Vagina (tissue), 2 donors: ENCODE data around the gene PAQR7. TPM values are rescaled to one million over a fixed set of nuclear protein-coding genes. Genes with fewer than 3 reads are reported as not detected.

Experiments used
- DNase-seq, 2 donors: peaks; one replicate each; pipeline ENCODE4 v3.0.0-alpha.2; 2017; ENCODE audit errors: extremely low spot score in 2 of 2
- H3K27ac ChIP-seq: fragments of 200-600 bp; sonication (generic); one replicate; pipeline ENCODE4 v1.5.1; 2019
- H3K27me3 ChIP-seq: fragments of 200-600 bp; sonication (generic); one replicate; pipeline ENCODE4 v1.5.1; 2019
- H3K36me3 ChIP-seq, 2 donors: fragments of 200-600 bp; sonication (generic); one replicate each; pipeline ENCODE4 v1.5.1; 2017 to 2019
- H3K4me1 ChIP-seq: fragments of 200-600 bp; sonication (generic); one replicate; pipeline ENCODE4 v1.5.1; 2019
- H3K4me3 ChIP-seq, 2 donors: fragments of 200-600 bp; sonication (generic); 1 replicate in 1 of 2; 2 replicates in 1 of 2; pipeline ENCODE4 v1.5.1; 2016 to 2019
- H3K9me3 ChIP-seq: fragments of 200-600 bp; sonication (generic); one replicate; pipeline ENCODE4 v1.5.1; 2019
- POLR2A ChIP-seq, 2 donors: fragments of 450-650 bp; IDR thresholded peaks; one replicate each; pipeline ENCODE4 v1.6.1; 2017; ENCODE audit warnings: antibody characterized with exemption in 2 of 2, mild to moderate bottlenecking in 2 of 2, moderate library complexity in 2 of 2
- POLR2AphosphoS5 ChIP-seq, 2 donors: sonication (generic); formaldehyde crosslinking; IDR thresholded peaks; one replicate each; pipeline ENCODE4 v1.9.0; 2017; ENCODE audit warnings: antibody characterized with exemption in 2 of 2, mild to moderate bottlenecking in 2 of 2, low read depth in 1 of 2; ENCODE audit not compliant: insufficient read depth in 1 of 2
- intact Hi-C: fragments of 100-400 bp; cut with DNase I; formaldehyde crosslinking; loops from one replicate; pipeline ENCODE4 v1.15.1; 2023
- total RNA-seq: library from RNA; depleted of rRNA; stranded (reverse); fragments of >200 nt; gene quantifications from one replicate; pipeline ENCODE4 v1.2.3, GENCODE V29; 2016
- TF ChIP-seq, protein P1 (sequence below), 3 experiments: fragments of 450-650 bp in 2 of 3; fragments of 200-600 bp in 1 of 3; sonication (generic) in 1 of 3; IDR thresholded peaks; one replicate each; pipeline ENCODE4 v1.5.1; 2017 to 2019; ENCODE audit warnings: antibody characterized with exemption in 3 of 3, mild to moderate bottlenecking in 2 of 3, moderate library complexity in 2 of 3

Gene PAQR7, protein sequence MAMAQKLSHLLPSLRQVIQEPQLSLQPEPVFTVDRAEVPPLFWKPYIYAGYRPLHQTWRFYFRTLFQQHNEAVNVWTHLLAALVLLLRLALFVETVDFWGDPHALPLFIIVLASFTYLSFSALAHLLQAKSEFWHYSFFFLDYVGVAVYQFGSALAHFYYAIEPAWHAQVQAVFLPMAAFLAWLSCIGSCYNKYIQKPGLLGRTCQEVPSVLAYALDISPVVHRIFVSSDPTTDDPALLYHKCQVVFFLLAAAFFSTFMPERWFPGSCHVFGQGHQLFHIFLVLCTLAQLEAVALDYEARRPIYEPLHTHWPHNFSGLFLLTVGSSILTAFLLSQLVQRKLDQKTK
- total RNA-seq: 7.1 TPM

DNA sequence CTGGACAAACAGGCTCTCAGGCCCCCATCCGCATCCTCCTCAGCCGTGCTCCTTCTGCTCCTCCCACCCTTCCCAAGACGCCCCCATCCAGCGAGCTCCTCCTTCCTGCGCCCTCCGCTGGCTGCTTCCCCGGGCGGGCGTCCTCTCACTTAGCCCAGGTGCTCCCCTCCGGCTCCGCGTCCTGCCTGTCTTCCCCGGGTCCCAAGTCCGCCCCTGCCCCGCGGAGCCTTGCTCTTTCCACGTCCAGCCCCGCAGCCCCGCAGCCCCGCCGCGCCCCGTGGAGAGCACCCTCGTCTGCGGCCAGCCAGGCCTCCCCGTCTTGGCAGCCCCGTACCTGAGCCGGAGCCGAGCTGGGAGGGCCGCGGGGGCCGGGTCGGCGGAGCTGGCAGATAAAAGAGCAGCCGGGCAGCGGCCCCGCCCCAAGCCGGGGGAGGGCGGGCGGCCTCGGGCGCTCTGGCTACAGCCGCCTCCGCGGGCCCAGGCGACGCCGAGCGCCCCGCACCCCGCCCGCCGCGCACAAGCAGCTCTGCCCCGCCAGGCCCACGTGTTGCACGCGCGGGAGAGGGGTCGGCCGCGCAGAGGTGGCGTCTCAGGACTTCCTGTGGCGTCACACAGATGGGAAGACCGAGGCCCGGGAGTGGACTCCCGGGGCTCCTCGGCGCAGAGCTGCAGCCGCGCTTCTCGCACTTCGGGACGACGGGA, at the start of gene PAQR7:
Gene PAQR7 (minus strand): TSS at position 555 of the 702 bp plus-strand sequence. CDS start 11,869 bp downstream, outside the sequence.
- peak within 1 kb of the TSS; percentile 85 for H3K27ac ChIP-seq
- H3K4me3 ChIP-seq: peak within 1 kb of the TSS; percentile 69 to 71
- TF ChIP-seq, protein P1, sequence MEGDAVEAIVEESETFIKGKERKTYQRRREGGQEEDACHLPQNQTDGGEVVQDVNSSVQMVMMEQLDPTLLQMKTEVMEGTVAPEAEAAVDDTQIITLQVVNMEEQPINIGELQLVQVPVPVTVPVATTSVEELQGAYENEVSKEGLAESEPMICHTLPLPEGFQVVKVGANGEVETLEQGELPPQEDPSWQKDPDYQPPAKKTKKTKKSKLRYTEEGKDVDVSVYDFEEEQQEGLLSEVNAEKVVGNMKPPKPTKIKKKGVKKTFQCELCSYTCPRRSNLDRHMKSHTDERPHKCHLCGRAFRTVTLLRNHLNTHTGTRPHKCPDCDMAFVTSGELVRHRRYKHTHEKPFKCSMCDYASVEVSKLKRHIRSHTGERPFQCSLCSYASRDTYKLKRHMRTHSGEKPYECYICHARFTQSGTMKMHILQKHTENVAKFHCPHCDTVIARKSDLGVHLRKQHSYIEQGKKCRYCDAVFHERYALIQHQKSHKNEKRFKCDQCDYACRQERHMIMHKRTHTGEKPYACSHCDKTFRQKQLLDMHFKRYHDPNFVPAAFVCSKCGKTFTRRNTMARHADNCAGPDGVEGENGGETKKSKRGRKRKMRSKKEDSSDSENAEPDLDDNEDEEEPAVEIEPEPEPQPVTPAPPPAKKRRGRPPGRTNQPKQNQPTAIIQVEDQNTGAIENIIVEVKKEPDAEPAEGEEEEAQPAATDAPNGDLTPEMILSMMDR (IDR thresholded peaks at IDR 0.05): no peak
- TF ChIP-seq POLR2A (IDR thresholded peaks at IDR 0.05) (peak in 1 of 2 donors; percentile 57), POLR2AphosphoS5 (IDR thresholded peaks at IDR 0.05; ENCODE audit: insufficient read depth in 1 of 2, low read depth in 1 of 2) (peak in 1 of 2 donors; percentile 79)
- H3K4me1 ChIP-seq: peaks cover 59% of the 10 kb centered on the region
- H3K36me3 ChIP-seq: no peaks in the 10 kb centered on the region
- H3K27me3 ChIP-seq: no peaks in the 10 kb centered on the region
- no peak for DNase-seq
- intact Hi-C loops: no loop called here
- H3K9me3 ChIP-seq: no peaks in the 10 kb centered on the region

DNA sequence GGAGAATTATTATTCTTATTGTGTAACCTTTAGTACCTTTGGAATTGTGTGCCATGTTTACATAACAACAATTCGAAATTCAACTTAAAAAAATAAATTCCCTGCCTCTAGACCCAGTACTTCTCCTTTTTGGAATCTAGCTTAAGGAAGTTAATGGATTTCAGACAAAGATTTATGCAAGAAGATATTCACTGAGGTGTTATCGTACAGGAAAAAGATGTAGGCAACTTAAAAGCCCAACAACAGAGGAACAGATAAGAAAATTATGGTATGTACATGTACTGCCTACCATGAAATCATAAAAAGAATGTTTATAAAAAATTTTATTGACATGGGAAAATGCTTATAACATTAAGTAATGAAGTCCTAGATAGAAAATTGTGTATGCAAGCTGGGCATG, 48.9 kb upstream of the PAQR7 start:
- H3K27ac ChIP-seq: no peak overlapping the region
- intact Hi-C loops: no loop called here
- H3K36me3 ChIP-seq: no peaks in the 10 kb centered on the region
- no peaks in the 10 kb centered on the region for H3K27me3 ChIP-seq
- peaks cover 19% of the 10 kb centered on the region for H3K4me1 ChIP-seq
- H3K9me3 ChIP-seq: no peaks in the 10 kb centered on the region
- no peak for DNase-seq
- H3K4me3 ChIP-seq: no peak overlapping the region
- TF ChIP-seq POLR2AphosphoS5 (IDR thresholded peaks at IDR 0.05; ENCODE audit: insufficient read depth in 1 of 2, low read depth in 1 of 2): no peak
- TF ChIP-seq, protein P1 (IDR thresholded peaks at IDR 0.05): no peak
- TF ChIP-seq POLR2A (IDR thresholded peaks at IDR 0.05): no peak

DNA sequence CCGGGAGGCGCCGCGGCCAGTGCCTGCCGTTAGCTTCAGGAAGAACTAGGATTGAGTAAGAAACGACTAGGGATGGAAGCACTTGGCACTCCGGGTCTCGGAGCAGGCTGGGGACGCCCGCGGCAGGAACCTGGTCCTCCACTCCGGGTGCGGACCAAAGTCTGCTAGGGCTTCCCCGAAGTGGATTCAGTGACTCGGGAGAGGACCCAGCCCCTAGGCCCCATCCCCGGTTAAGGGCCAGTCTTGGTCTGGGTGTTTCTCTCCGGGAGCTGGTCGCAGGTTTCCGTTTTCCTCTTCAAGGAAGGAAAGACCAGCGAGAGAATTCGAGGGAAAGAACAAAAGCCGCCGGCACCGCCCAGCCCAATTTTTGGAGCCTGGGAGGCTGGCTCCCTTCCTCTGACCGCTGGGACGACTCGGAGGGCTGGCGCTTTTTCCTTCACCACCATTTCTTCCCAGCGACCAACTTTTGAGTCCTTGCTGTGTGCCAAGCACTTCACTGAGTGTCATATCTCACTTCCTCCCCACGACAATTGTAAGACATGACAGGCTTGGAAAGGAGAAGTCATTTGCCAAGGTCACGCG, 47.6 kb upstream of the PAQR7 start:
- TF ChIP-seq POLR2A (IDR thresholded peaks at IDR 0.05): no peak
- peak in 1 of 2 donors; percentile 34 for TF ChIP-seq POLR2AphosphoS5 (IDR thresholded peaks at IDR 0.05; ENCODE audit: insufficient read depth in 1 of 2, low read depth in 1 of 2)
- no peaks in the 10 kb centered on the region for H3K9me3 ChIP-seq
- peaks cover 19% of the 10 kb centered on the region for H3K4me1 ChIP-seq
- H3K27ac ChIP-seq: peak overlapping the region; percentile 73
- no peak for DNase-seq
- peak overlapping the region; percentile 61 to 69 for H3K4me3 ChIP-seq
- no peaks in the 10 kb centered on the region for H3K27me3 ChIP-seq
- H3K36me3 ChIP-seq: no peaks in the 10 kb centered on the region
- intact Hi-C loops: no loop called here

DNA sequence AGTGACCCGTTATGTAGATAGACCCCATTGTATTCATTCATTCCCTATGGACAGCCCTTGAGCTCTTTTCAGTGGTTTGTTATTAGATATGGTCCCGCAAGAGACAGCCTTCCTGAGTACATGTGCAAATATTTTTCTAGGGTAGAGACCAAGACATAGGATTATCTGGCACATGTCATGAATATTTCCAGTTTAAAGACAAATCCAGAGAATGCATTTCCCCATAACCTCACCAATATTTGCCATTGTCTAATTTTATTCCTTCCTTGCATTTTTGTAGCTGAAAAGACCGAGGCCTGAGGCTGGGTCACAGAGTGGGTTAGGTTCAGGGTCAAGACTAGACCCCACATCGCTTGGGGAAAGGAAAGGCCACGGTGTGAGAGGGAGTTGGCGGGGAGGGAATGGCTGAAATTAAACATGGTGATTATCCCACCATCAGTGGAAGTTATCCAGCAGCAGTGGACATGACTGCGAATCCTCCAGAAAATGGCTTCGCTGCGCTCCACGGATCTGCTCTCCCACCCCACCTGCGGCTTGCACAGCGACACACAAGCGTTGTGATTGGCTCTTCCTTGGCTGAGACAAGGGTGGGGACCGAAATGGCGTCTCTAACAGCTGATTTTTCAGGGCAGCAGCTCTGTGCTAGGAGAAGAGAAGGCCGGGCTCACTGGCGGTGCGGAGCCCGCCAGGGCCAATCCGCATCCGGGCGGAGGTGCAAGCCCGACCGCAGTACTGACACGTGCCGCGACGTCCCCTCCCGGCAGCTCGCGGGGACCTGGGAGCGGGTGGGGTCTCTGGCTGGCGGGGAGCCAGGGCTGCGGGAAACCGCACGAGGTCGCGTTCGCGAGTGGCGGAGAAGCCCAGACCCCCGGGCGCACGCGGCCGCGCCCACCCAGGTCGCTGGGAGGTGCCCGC, 46.8 kb upstream of the PAQR7 start:
- intact Hi-C loops: no loop called here
- Histone ChIP-seq H3K27ac (peak overlapping the region; percentile 73), H3K27me3 (no peaks in the 10 kb centered on the region), H3K4me1 (peaks cover 19% of the 10 kb centered on the region), H3K9me3 (no peaks in the 10 kb centered on the region), H3K36me3 (no peaks in the 10 kb centered on the region), H3K4me3 (peak overlapping the region; percentile 61 to 69)
- TF ChIP-seq POLR2A (IDR thresholded peaks at IDR 0.05) (no peak), POLR2AphosphoS5 (IDR thresholded peaks at IDR 0.05; ENCODE audit: insufficient read depth in 1 of 2, low read depth in 1 of 2) (no peak)
- TF ChIP-seq, protein P1 (IDR thresholded peaks at IDR 0.05): no peak
- DNase-seq: no peak

DNA sequence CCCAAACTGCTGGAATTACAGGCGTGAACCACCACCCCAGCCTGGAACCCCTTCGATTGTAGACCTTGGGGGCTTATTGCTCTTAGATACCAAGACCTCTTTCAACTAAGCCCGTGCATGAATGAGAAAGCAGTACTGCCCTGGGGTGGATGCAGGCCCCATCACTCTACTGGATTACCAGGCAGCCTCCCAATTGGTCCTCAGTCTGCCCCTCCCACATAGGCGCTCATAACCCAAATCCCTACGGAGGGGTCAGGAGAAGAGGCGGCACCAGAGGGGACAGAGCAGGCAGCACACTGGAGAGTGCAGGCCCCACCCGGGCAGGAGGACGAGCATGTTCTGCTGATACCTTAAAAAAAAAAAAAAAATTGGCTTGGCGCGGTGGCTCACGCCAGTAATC, 43.1 kb upstream of the PAQR7 start:
- H3K36me3 ChIP-seq: no peaks in the 10 kb centered on the region
- TF ChIP-seq POLR2AphosphoS5 (IDR thresholded peaks at IDR 0.05; ENCODE audit: insufficient read depth in 1 of 2, low read depth in 1 of 2) (no peak), POLR2A (IDR thresholded peaks at IDR 0.05) (no peak)
- TF ChIP-seq, protein P1 (IDR thresholded peaks at IDR 0.05): no peak
- H3K4me3 ChIP-seq: no peak overlapping the region
- DNase-seq: no peak
- H3K4me1 ChIP-seq: peaks cover 16% of the 10 kb centered on the region
- intact Hi-C loops: no loop called here
- no peaks in the 10 kb centered on the region for H3K27me3 ChIP-seq
- H3K9me3 ChIP-seq: no peaks in the 10 kb centered on the region
- no peak overlapping the region for H3K27ac ChIP-seq
